NOMO-1 treated with dmso at 0.1 percent for 144 hours (cell line): Measurements from ENCODE around the gene SAP30L.

Experiments
- DNase-seq: peaks from one replicate; lab custom pipeline; 2025; ENCODE audit not compliant: unreplicated experiment; lab: John Stamatoyannopoulos, UW

Gene SAP30L

DNA sequence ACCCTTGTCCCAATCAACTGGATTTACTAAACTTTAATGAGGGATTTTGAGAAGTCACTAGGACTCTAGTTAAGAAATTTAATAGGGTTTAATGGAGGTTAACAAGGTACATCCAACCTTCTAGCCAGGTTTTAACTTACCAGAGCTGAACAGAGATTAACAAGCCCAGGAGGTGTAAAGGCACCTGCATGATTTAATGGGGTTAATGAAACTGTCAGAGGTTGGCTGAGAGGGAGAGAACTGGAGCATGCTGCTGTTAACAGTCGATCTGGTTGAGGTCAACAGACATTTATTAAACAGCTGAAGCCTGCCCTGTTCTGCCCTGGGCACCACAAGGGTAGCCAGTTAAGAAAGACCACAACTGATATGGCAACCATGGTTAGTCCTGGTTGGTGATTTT, 18.6 kb downstream of the SAP30L start:
- no peak for DNase-seq

GRCh38 chr5:154465169-154465568, 19.4 kb downstream of the SAP30L start:
- peak; percentile 26 for DNase-seq

DNA sequence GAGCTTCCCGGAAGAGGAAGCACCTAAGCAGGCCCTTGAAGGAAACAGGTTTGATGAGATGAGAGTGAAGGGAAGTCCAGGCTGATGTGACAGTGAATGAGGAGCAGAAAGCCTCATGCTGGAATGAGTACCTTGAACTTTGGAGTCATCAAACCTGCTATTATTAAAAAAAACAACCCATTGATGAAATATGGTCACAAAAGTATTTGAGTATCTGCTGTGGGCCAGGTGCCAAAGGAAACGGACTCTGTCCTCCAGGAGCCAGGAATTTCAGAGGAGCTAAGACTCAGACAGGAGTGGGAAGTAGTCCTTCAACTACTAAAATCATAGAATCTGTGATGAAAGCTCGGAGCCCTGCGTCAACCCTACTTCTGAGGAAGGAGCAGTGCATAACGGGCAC, 20.4 kb downstream of the SAP30L start:
- DNase-seq: no peak

DNA sequence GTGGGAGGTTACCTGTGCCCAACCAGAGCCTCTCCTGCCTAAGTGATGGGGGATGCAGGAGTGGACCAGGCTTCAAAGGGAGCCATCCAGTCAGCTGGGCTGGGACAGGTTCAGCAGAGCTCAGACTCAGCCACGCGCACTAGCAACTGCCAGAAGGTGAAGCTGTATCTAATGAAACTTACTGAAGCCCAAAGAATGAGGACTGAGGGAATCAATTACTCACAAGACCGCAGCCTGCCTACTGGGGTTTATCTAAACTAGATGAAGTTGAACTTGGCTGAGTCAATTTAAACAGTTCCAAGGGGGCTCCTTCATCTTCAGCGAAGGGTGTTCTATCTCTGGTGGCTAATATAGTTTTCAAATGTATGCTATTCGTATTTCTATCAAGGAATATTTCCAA, 20.9 kb downstream of the SAP30L start:
- DNase-seq: no peak

DNA sequence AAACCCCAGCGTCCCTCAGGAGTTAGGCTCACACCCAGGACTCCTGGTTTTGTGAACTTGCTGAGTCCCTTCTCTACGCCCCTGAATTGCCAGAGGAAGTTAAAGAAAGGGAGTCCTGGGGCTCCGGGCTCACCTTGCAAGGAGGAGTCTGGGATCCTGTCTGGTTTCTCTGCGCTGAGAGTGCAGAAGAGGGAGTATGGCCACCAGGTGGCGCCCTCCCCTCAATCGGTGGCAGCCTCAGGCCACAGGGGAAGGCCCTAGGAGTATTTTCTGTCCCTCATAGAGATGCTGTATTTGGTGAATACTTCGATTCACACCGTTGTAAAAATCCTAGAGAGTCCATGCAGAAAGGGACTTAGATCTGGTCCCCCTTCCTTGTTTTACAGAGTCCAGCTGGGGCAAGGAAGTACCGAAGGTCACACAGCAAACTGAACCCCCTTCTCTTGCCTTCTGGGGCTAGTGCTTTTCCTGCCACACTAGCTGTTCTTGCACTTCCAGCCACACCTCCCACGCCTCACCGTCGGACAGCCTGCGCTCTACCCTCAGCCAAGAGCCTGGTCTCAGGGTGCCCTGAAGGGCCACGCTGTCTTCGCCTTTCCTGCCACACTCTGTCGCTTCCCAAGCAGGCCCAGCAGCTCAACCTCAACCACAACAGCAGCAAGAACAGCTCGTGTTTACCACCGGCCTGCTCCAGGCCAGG, 22.0 kb downstream of the SAP30L start:
- DNase-seq: peak; percentile 53

DNA sequence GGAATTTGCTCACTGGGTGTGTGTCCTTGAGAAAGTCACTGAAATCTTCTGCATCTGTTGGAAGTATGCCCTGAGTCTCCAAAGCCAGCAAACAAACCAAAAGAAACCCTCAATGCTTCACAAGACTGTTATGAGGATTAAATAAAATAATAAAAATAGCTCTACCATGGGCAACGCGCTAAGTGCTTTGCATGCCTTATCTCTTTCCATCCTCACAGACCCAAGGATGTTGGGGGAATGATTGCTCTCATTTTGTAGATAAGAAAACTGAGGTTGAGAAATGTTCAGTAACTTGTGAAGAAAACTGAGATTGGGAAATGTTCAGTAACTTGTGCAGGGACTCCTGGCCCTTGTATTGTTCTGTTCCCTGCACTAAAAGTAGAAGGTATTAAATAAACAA, 24.3 kb downstream of the SAP30L start:
- DNase-seq: no peak

DNA sequence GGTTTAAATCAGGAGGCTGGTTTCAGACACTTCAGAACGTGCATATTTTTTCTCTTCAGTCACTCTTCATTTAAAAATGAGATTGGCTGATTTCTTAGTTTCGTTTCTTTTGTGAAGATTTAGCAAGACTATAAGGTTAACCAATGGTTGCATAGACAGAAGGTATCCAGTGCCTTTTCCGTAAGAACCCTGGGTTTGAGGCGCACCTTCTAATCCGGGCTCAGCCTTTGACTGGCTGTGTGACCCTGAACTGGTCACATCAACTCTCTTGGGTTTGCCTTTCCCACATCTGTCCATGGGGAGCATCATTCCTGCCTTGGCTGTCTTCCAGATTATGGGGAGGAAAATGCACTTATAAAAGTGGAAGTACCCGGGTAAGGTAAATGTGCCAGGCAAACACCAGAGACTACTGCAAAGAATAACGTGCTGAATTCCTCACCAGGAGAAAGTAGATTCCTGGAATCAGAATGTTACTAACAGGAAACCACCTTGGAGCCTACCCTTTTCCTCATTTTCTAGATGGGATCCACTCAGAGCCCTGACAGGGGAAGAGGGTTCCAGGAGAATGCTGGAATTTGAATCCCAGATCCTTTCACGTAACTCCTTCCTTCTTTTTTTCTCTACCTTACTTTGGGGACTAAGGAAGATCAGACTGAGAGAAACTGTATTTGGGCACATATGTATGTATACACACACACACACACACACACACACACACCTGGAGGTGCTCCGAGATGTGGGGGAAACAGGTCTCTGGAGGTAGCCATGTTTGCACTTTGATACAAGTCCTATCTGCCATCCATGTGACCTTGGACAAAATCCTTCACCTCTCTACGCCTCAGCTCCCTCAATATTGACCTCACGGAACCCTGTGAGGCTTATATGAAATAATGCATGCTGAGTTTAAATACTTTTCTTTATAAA, 25.4 kb downstream of the SAP30L start:
- no peak for DNase-seq

- DNase-seq: no peak
Observed at GRCh38 chr5:154472871-154473580, 27.2 kb downstream of the SAP30L start.

- DNase-seq: no peak
Observed at GRCh38 chr5:154473581-154474283, 27.9 kb downstream of the SAP30L start.

DNA sequence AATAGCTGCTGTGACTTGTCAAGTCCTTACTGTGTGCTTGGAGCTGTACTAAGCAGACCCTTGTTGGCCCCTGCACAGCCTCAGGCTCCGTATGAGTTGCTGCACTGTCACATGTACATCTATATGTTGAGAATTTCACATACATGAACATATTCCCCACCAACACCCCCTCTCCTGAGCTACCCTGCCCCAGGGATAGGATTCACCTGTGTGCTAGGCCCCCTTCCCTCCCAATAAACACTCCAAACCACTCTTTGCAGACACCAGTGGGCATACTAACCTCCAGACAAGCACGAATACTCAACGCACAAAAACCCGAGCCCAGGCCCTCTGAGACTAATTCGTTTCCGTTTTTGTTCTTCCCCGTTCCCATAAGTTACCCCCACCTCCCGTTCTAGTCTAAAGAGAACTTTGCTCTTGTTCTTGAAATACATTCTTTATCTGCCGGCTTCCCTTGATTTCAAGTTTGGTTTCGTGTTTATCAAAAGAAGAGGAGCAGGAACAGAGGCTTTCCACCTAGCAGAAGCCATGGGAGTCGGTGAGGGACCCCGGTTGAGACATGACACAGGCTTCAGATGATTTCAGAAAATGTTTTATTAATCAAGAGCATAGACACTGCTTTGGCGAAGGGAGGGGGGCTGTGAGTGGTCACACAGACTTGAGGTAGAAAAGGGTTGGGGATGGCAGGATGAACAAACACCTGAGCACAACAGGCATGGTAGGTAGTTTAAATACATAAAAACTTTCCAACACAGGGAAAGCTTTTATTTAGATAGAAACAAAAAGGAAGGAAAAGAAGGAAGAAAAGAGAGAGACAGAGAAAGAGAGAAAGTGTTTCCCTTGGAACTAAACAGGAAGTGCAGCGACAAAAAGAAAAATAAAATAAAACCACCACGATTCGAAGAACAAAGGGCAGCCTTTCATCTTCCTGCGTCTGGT, 28.9 kb downstream of the SAP30L start:
- no peak for DNase-seq

DNA sequence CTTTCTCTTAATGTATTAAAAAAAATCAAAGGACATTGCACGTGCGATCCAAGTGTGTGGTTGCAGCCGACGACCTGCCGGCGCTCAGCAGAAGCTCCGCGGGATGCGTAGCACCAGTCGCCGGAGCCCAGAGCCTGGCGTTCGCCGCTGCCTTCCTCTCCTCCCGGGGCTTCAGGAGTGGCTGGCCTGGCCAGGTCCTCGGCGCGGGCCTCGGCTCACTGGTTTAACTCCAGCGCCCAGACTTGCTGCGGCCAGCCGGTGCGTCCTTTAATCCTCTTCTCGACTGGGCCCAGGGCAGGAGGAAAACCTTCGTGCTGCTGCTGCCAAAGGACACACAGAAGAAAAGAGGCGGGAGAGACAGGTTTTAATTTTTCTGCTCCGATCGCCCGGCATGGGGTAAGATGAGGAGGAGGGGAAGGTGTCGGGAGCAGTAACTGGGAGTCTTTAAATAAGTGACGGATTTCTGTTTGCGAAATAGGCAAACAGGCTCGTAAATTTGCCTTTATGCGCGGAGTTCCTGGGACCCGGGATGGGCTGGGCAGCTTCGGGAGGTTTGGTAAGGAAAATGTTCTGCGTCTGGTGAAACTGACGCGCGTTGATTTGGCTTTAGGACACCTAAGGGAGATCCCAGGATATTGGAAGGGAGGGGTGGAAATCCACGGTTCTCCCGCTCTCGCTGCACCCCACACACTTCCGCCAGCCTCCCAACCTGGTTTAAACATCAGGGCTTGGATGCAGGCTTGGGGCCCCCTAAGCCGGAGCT, 30.0 kb downstream of the SAP30L start:
- no peak for DNase-seq

DNA sequence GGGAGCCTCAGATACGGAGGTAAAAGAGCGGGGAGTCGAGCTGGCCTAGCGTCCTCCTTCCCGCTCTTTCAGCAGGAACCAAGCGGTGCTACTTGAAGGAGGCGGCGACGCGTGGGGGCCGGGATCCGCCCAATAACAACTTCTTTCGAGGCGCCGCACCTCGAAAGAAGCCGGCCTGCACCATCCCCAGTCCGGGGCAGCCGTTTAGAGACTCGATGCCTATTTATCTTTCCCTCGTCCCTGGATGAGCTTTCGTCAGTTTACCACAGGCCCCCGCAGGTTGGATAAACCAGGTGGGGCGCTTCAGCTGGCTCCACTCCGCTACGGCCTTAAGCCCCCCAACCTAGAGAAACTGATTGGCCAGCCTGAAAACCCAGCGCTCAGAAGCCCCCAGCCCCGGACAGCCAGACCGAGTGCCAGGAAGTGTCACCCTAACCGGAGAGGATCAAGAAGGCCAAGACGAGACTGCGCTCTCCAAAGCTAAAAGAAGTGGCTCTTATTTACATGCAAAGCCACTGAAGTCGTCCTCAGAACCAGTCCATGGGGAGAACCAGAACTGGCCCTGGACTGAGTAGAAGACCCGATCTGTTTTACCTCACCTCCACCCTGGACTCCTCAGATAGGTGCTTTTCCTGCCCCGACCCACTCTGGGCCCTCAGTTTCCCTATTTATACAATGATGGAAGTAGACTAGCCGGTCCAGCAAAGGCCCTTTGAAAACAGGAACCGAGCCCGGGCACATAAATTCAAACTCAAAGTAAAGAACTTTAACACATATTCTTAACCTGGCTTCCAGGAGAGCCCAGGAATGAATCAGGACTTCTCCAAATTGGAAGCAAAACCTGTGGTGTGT, 30.8 kb downstream of the SAP30L start:
- no peak for DNase-seq

DNA sequence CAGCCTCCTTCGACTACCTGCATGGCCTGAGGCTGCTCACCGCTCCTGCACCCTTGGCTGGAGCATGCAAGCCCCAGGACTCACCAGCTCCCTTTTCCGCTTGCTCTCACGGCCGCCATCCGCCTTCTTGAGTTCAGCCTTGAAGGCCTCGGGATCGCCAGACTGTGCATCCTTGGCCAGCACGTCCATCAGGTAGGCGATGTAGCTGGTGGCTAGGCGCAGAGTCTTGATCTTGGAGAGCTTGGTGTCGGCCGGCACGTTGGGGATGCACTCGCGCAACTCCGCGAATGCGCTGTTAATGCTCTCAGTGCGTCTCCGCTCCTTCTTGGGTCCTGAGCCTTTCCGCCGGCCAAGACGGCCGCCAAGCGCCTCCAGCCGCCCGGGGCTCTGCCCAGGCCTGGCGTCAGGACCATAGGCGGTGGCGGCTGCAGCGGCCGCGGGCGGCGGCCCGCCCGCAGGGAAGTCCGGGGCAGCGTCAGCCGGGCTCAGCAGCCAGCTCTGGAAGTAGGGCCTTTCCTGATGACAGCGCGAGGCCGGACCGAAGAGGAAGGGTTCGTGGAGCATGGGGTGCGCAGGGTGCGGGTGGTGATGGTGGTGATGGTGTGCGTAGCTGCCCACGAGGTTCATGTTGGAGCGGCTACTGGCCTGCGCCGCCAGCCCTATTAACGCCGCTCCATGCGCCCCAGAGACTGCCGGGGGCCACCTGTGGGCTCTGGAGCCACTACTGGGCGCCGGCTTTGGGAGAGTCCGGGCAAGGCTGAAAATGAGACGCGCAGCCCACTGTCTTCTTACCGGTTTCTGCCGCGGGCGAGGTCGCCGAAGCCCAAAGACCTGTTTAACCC, 31.8 kb downstream of the SAP30L start:
- no peak for DNase-seq

GRCh38 chr5:154478224-154478565, 32.4 kb downstream of the SAP30L start, which contains the start of gene HAND1:
HAND1 (minus strand) TSS chr5:154478227; CDS start chr5:154478008, 219 bp downstream.
- no peak for DNase-seq

DNA sequence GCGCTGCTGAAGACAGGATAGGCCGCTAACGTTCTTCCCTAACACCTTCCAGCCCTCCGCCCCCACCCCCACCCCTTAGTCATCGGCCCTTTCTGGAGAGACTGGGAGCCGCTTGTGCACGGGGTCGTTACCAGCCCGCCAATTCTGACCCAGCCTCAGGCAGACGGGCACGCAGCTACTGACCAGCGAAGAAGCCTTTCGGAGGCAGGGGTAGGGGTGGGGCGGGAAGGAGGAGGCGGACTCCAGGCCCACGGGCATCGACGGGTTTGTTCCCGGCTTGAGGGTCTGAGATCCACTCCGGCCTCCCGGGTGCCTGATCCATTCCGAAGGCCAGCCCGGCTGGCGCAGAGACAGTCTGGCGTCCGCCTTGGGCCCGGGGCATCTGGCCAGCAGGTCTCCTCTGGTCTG, 33.0 kb downstream of the SAP30L start:
- no peak for DNase-seq

GRCh38 chr5:154479160-154479943, 33.6 kb downstream of the SAP30L start:
- no peak for DNase-seq
